Erythroblast (primary cell): ENCODE results near the gene PDZRN3.

Source experiments
- GATA1 ChIP-seq: IDR thresholded peaks from 2 replicates; pipeline ENCODE4 v1.6.1; 2011; ENCODE audit warnings: low read depth, mild to moderate bottlenecking, control low read depth, low read length, moderate library complexity
- POLR2A ChIP-seq: IDR thresholded peaks from 2 replicates; pipeline ENCODE4 v1.6.1; 2011; ENCODE audit warnings: mild to moderate bottlenecking, low read length

DNA sequence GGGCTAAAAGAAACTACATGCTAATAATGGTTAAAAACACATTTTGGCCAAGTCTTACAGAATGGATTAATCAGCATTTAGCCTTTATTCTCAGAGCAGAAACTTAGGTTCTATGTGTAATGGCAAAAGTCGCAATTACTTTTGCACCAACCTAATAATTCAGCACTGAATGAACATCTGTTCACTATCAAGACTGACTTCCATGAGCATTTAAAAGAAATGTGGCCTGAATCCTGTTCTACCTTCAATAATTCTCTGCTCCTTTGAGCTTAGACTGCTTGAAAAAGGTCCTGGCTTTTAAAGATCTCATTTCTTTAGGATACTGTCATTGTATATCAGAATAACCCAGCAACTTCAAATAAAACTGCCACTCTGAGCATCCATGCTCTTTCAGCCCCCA, 145.9 kb downstream of the PDZRN3 start:
- no peak for TF ChIP-seq POLR2A
- no peak for TF ChIP-seq GATA1
